ENCODE results near the gene TMIGD3. TPM values are rescaled to one million over a fixed set of nuclear protein-coding genes. Genes with fewer than 3 reads are reported as not detected.

TMIGD3 gene
- total RNA-seq, 1 donor from 2014 or later, result 0.85 TPM

DNA sequence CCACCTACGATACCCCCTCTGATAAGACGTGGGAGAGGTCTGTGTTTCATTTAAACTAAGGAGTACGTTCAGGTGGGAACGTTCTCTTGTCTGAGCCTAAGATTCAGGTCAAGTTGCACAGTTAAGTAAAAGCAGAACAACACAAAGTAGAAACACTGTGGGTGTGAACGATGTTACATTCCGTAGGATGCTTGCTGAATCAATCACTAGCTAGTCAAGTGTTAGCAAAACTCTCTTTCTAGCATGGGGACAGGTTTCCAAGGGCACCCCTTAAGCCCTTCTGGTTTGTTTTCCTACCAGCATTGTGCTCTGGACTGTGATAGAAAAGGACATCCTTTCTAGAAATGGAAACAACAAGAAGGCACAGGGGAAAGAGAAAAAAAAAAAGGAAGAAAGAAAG lies 16.3 kb downstream of the TMIGD3 start:
- H3K27me3 ChIP-seq (ENCODE audit: low read depth), result no peaks in the 10 kb centered on the region
- H3K27ac ChIP-seq (replicated peaks), result no peak overlapping the region
- no peak overlapping the region for H3K4me3 ChIP-seq
- TF ChIP-seq CTCF (IDR thresholded peaks at IDR 0.05; ENCODE audit: borderline replicate concordance), result no peak
- no peaks in the 10 kb centered on the region for H3K9me3 ChIP-seq (replicated peaks)
- H3K4me1 ChIP-seq, result peaks cover 29% of the 10 kb centered on the region
- no peaks in the 10 kb centered on the region for H3K36me3 ChIP-seq
- intact Hi-C loops (cut with micrococcal nuclease), result loop anchor here (10.0 kb wide), 1 partner anchor 278 kb away; no protein-coding TSS in a partner anchor
- no peak for DNase-seq

DNA sequence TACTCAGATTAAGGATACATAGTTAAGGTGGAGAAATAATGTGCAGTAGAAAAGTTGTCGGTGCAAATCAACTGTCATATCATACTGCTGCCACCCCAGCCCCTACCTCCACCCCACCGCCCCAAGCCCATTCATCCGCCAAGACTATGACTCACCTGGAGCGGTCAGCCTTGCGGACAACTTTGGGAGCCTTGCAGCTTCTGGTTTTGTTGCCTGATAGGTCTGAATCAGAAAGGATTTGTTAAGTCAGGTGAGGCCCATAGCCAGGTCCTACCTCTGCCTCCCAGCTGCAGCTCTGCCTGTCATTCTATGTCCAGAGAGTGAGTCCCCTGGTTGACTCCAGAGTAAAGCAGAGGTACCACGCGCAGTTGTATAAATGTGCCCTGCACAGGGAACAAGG lies 17.0 kb downstream of the TMIGD3 start:
- intact Hi-C loops (cut with micrococcal nuclease), result loop anchor here (10.0 kb wide), 1 partner anchor 278 kb away; no protein-coding TSS in a partner anchor
- DNase-seq, result no peak
- peaks cover 36% of the 10 kb centered on the region for H3K4me1 ChIP-seq
- H3K4me3 ChIP-seq, result no peak overlapping the region
- no peaks in the 10 kb centered on the region for H3K9me3 ChIP-seq (replicated peaks)
- no peak for TF ChIP-seq CTCF (IDR thresholded peaks at IDR 0.05; ENCODE audit: borderline replicate concordance)
- H3K36me3 ChIP-seq, result no peaks in the 10 kb centered on the region
- no peak overlapping the region for H3K27ac ChIP-seq (replicated peaks)
- no peaks in the 10 kb centered on the region for H3K27me3 ChIP-seq (ENCODE audit: low read depth)

DNA sequence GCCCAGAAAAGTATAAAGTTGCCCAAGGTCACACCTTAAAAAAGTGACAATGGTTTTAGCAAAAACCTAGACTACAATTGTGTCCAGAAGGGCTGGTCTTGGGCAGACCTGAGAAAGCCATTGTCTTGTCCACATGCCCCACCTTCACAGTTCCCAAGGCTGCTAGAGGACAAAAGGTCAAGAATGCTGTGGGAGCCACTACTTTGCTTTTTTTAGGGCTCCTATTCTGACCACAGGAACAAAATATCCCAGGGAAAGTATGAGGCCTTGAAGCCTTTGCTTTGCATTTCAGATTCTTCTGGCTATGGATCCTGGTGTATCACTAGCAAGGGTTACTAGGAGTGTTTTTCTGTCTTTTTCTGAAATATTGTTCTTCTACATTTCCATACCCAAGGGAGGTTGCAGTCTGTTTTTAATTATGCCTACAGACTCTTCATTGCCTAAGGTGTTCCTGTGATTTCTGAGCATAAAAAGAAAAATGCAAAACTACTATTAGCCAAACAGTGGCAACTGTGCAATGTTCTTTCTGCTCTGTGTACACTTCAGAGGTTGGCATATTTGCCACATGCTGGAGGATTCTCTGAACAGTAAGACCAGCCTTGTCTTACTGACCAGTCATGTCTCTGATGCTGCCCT lies 18.9 kb downstream of the TMIGD3 start:
- DNase-seq, result no peak
- H3K4me3 ChIP-seq, result no peak overlapping the region
- no peaks in the 10 kb centered on the region for H3K9me3 ChIP-seq (replicated peaks)
- no peak for TF ChIP-seq CTCF (IDR thresholded peaks at IDR 0.05; ENCODE audit: borderline replicate concordance)
- H3K27ac ChIP-seq (replicated peaks), result peak overlapping the region; percentile 62
- intact Hi-C loops (cut with micrococcal nuclease), result loop anchor here (10.0 kb wide), 1 partner anchor 280 kb away; no protein-coding TSS in a partner anchor
- H3K36me3 ChIP-seq, result no peaks in the 10 kb centered on the region
- no peaks in the 10 kb centered on the region for H3K27me3 ChIP-seq (ENCODE audit: low read depth)
- peaks cover 41% of the 10 kb centered on the region for H3K4me1 ChIP-seq

DNA sequence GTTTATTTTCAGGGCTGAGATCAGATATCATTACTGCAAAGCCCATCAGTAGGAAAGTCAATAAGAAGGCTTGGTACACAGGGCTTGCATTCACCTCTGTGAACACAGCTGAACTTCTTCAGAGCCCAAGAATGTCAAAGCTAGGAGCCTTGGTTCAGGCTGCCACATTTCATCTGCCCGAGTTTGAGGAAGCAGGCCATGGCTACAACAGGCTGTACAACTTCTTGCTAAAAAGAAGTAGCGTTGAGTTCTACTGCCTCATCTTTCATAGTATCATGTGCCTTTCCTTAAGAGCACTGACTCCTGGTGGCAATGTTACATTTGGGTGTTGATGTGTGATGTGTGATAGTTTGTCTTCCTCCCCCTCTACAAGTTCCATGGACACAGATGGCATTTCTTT lies 19.6 kb downstream of the TMIGD3 start:
- no peaks in the 10 kb centered on the region for H3K36me3 ChIP-seq
- H3K4me3 ChIP-seq, result no peak overlapping the region
- peaks cover 41% of the 10 kb centered on the region for H3K4me1 ChIP-seq
- no peak for DNase-seq
- intact Hi-C loops (cut with micrococcal nuclease), result loop anchor here (10.0 kb wide), 1 partner anchor 281 kb away; no protein-coding TSS in a partner anchor
- no peak for TF ChIP-seq CTCF (IDR thresholded peaks at IDR 0.05; ENCODE audit: borderline replicate concordance)
- no peaks in the 10 kb centered on the region for H3K27me3 ChIP-seq (ENCODE audit: low read depth)
- no peaks in the 10 kb centered on the region for H3K9me3 ChIP-seq (replicated peaks)
- H3K27ac ChIP-seq (replicated peaks), result peak overlapping the region; percentile 62

DNA sequence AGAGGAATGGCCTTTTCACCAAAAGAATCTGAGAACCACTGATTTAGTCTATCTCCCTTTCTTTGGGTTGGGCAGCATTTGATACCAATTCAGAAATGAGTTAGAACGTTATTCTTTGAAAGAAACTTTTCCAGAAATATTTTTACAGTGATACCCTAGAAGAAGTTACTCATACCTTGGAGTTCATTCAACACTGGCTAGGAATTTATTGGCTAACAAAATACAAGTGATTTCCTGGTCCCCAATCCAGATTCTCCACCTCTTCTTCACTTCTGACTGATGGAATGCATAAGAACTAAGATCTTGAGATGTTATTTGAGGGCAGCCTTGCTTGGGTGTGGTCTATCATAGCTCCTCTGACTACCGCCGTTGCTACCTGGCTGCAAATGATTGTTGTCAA lies 20.3 kb downstream of the TMIGD3 start:
- TF ChIP-seq CTCF (IDR thresholded peaks at IDR 0.05; ENCODE audit: borderline replicate concordance), result no peak
- Histone ChIP-seq H3K4me1 (peaks cover 41% of the 10 kb centered on the region), H3K9me3 (replicated peaks) (no peaks in the 10 kb centered on the region), H3K27ac (replicated peaks) (peak overlapping the region; percentile 62), H3K36me3 (peaks cover under 1% of the 10 kb centered on the region), H3K27me3 (ENCODE audit: low read depth) (no peaks in the 10 kb centered on the region), H3K4me3 (no peak overlapping the region)
- no peak for DNase-seq
- intact Hi-C loops (cut with micrococcal nuclease), result loop anchor here (10.0 kb wide), 1 partner anchor 282 kb away; no protein-coding TSS in a partner anchor

Measured in left ventricle myocardium inferior (tissue), 1 donor.